Endothelial cell (in vitro differentiated cells): ENCODE data around the gene KDM5C. TPM values are rescaled to one million over a fixed set of nuclear protein-coding genes. Genes with fewer than 3 reads are reported as not detected.

Experiments used
- DNase-seq: peaks from one replicate; pipeline ENCODE4 v3.0.0; 2021; ENCODE audit warnings: low spot score
- H3K27ac Mint-ChIP-seq: one replicate; pipeline ENCODE4 v1.8.0; 2021; ENCODE audit warnings: mixed read lengths, inconsistent platforms; ENCODE audit not compliant: unreplicated experiment
- H3K27me3 Mint-ChIP-seq: one replicate; pipeline ENCODE4 v1.8.0; 2021; ENCODE audit warnings: mild to moderate bottlenecking, moderate library complexity, mixed read lengths, inconsistent platforms; ENCODE audit not compliant: unreplicated experiment
- H3K36me3 Mint-ChIP-seq: one replicate; pipeline ENCODE4 v1.8.0; 2021; ENCODE audit warnings: mild to moderate bottlenecking, low read depth, mixed read lengths, inconsistent platforms; ENCODE audit not compliant: unreplicated experiment
- H3K4me1 Mint-ChIP-seq: one replicate; pipeline ENCODE4 v1.8.0; 2021; ENCODE audit warnings: mild to moderate bottlenecking, mixed read lengths, inconsistent platforms; ENCODE audit not compliant: unreplicated experiment
- H3K4me3 Mint-ChIP-seq: one replicate; pipeline ENCODE4 v1.8.0; 2021; ENCODE audit warnings: mild to moderate bottlenecking, mixed read lengths, inconsistent platforms; ENCODE audit not compliant: unreplicated experiment
- H3K9me3 Mint-ChIP-seq: one replicate; pipeline ENCODE4 v1.8.0; 2021; ENCODE audit warnings: mixed read lengths, inconsistent platforms; ENCODE audit not compliant: unreplicated experiment
- total RNA-seq: library from RNA; stranded (reverse); fragmentation: NEBNext Ultra II Directional; extraction: Animal tissue kit (Norgen Biotek cat#: 25700); gene quantifications from one replicate; pipeline ENCODE4 v1.2.1, GENCODE V29; 2021; ENCODE audit not compliant: unreplicated experiment
- TF ChIP-seq, protein P1 (sequence below): fragments of 200-600 bp; sonication (generic); IDR thresholded peaks from one replicate; pipeline ENCODE4 v1.5.0; 2021; ENCODE audit warnings: antibody characterized with exemption; ENCODE audit not compliant: unreplicated experiment

KDM5C gene
- total RNA-seq, 1 donor from 2014 or later: 132 TPM

DNA sequence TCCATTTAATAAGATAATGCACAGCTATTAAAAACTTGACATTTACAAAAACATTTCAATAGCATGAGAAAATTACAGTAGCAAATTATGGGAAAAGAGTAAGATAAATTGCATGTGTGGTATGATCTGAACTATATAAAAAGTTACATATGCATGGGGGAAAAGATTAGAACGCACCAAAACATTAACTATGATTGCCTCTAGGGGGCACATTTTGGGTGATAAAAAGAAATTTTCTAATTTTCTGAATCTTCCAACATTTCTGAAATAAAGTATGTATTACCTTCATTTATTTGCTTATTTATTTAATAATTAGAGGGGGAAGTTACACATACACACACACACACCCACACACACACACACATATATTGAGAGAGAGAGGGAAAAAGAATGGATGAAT is 19.6 kb upstream of the KDM5C start:
- DNase-seq: no peak
- Mint-ChIP-seq H3K9me3 (no peaks in the 10 kb centered on the region), H3K4me1 (peaks cover 5% of the 10 kb centered on the region)

DNA sequence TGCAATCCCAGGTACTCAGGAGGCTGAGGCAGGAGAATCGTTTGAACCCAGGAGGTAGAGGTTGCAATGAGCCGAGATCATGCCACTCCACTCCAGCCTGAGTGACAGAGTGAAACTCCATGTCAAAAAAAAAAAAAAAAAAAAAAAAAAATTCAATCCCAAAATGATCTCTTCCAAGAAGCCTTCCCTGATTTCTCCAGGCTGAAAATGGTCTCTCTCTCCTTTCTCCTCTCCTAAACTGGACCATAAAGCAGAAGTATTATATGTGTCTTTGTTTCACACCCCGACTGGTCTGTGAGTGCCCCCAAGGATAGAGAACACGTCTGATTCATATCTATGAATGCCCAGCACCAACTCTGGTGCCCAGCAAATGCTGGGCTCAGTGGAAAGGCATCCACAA is 17.3 kb upstream of the KDM5C start:
- Mint-ChIP-seq H3K36me3 (peaks cover 16% of the 10 kb centered on the region), H3K4me1 (no peaks in the 10 kb centered on the region), H3K9me3 (no peaks in the 10 kb centered on the region)

More for the DNA sequence above, 19.6 kb upstream of the KDM5C start:
- TF ChIP-seq, protein P1, sequence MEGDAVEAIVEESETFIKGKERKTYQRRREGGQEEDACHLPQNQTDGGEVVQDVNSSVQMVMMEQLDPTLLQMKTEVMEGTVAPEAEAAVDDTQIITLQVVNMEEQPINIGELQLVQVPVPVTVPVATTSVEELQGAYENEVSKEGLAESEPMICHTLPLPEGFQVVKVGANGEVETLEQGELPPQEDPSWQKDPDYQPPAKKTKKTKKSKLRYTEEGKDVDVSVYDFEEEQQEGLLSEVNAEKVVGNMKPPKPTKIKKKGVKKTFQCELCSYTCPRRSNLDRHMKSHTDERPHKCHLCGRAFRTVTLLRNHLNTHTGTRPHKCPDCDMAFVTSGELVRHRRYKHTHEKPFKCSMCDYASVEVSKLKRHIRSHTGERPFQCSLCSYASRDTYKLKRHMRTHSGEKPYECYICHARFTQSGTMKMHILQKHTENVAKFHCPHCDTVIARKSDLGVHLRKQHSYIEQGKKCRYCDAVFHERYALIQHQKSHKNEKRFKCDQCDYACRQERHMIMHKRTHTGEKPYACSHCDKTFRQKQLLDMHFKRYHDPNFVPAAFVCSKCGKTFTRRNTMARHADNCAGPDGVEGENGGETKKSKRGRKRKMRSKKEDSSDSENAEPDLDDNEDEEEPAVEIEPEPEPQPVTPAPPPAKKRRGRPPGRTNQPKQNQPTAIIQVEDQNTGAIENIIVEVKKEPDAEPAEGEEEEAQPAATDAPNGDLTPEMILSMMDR: peak; percentile 43
- Mint-ChIP-seq H3K27ac (no peak overlapping the region), H3K27me3 (no peaks in the 10 kb centered on the region), H3K4me3 (no peak overlapping the region), H3K36me3 (peaks cover 9% of the 10 kb centered on the region)

DNA sequence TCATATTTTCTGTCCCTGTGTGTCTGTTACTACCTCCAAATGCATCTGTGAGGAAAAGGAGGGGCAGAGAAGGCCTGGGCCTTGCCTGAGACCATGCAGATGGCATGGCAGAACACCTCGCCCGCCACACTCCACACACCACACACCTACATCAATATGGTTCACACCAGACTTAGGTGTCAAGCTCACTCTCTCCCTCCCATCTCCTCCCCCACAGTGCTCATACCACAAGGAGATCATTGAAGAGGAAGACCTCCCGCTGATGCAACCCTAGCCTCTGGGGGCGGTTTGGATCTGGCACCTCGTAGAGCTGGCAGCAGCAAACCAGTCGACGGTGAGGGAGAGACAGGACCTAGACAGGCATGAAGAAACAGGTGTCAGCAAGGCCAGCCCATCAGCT is 16.6 kb upstream of the KDM5C start:
- Mint-ChIP-seq H3K36me3 (peaks cover 15% of the 10 kb centered on the region), H3K27me3 (peaks cover 1% of the 10 kb centered on the region), H3K27ac (no peak overlapping the region), H3K4me3 (no peak overlapping the region), H3K9me3 (no peaks in the 10 kb centered on the region), H3K4me1 (no peaks in the 10 kb centered on the region)
- TF ChIP-seq, protein P1: no peak
- DNase-seq: no peak

More for the DNA sequence above, 17.3 kb upstream of the KDM5C start:
- TF ChIP-seq, protein P1: no peak
- Mint-ChIP-seq H3K27me3 (no peaks in the 10 kb centered on the region), H3K27ac (no peak overlapping the region), H3K4me3 (no peak overlapping the region)
- DNase-seq: no peak

DNA sequence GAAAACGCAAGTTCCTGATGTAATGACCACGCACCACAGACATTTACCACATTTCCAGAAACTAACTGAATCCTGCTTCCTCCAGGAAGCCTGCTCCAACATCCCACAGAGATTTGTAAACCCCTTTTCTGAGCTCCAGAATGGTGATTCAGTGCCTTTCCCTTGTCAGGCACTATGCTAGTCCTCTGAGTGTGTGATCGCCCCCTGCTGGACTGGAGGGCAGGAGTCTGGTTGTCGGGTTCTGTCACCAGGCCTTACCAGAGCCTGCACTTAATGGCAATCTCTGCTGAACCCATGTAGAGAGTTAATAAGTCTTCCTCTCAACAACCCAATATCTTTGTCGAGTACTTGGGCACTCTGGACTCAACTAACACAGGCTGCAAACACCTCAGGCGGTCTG is 14.5 kb upstream of the KDM5C start:
- Mint-ChIP-seq H3K36me3 (peaks cover 13% of the 10 kb centered on the region), H3K27me3 (peaks cover 4% of the 10 kb centered on the region), H3K4me1 (no peaks in the 10 kb centered on the region), H3K9me3 (no peaks in the 10 kb centered on the region), H3K27ac (no peak overlapping the region), H3K4me3 (no peak overlapping the region)
- TF ChIP-seq, protein P1: no peak
- DNase-seq: peak; percentile 22

DNA sequence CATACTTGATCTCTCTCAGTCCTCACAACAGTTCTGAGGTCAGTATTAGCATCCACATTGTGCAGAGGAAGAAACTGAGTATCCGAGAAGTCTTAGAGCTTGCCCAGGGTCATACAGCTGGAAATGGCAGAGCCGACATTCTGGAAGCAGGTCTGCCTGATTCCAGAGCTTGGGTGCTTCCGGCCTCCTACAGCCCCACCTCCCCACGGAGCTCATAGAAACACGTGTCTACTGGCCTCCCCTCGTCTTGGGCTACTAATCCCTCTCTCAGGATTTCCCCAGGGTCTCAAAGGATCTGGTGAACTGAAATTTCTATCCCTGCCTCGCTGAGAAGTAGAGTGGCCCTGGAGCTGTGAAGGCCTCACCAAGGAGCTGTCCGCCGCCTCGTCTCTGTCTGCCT is 12.0 kb upstream of the KDM5C start:
- DNase-seq: no peak
- Mint-ChIP-seq H3K9me3 (no peaks in the 10 kb centered on the region), H3K4me1 (no peaks in the 10 kb centered on the region), H3K27ac (no peak overlapping the region), H3K36me3 (peaks cover 10% of the 10 kb centered on the region), H3K27me3 (peaks cover 4% of the 10 kb centered on the region), H3K4me3 (no peak overlapping the region)
- TF ChIP-seq, protein P1: no peak
